ENCODE data around the gene DDX11. TPM values are rescaled to one million over a fixed set of nuclear protein-coding genes. Genes with fewer than 3 reads are reported as not detected.
"Not testable (repeated sequence)": the region's sequence is repeated elsewhere in the genome, so short reads cannot be mapped to it uniquely, and the experiment has no call there.

Gene DDX11
- polyA plus RNA-seq, 1 donor from 2014 or later: 9.8 TPM

- H3K27me3 ChIP-seq (ENCODE audit: insufficient read depth, low read depth, low read length); H3K36me3 ChIP-seq (ENCODE audit: insufficient read depth, low read length); H3K4me3 ChIP-seq (ENCODE audit: low read length); H3K27ac ChIP-seq (ENCODE audit: low read length); H3K9ac ChIP-seq (ENCODE audit: low read length); H3K9me2 ChIP-seq (ENCODE audit: insufficient read depth, low read length); H4K20me1 ChIP-seq (ENCODE audit: insufficient read depth); H3K79me2 ChIP-seq (replicated peaks; ENCODE audit: insufficient read depth, low read length); H3K4me2 ChIP-seq (ENCODE audit: low read length); H3K9me3 ChIP-seq (ENCODE audit: low read length); H2AFZ ChIP-seq (ENCODE audit: low read depth, low read length); H3F3A ChIP-seq (ENCODE audit: insufficient read depth, low read length, poor library complexity, severe bottlenecking): not testable (repeated sequence)
Measured at GRCh38 chr12:31100503-31101208, 27.0 kb downstream of the DDX11 start.

GRCh38 chr12:31102125-31102524, 28.5 kb downstream of the DDX11 start:
- H3F3A ChIP-seq (ENCODE audit: insufficient read depth, low read length, poor library complexity, severe bottlenecking); H3K9me2 ChIP-seq (ENCODE audit: insufficient read depth, low read length); H3K27me3 ChIP-seq (ENCODE audit: insufficient read depth, low read depth, low read length); H3K4me2 ChIP-seq (ENCODE audit: low read length); H3K36me3 ChIP-seq (ENCODE audit: insufficient read depth, low read length); H3K79me2 ChIP-seq (replicated peaks; ENCODE audit: insufficient read depth, low read length); H3K9ac ChIP-seq (ENCODE audit: low read length); H3K27ac ChIP-seq (ENCODE audit: low read length); H3K9me3 ChIP-seq (ENCODE audit: low read length); H3K4me3 ChIP-seq (ENCODE audit: low read length); H4K20me1 ChIP-seq (ENCODE audit: insufficient read depth); H2AFZ ChIP-seq (ENCODE audit: low read depth, low read length): not testable (repeated sequence)

- H3K36me3 ChIP-seq (ENCODE audit: insufficient read depth, low read length); H3F3A ChIP-seq (ENCODE audit: insufficient read depth, low read length, poor library complexity, severe bottlenecking); H3K9ac ChIP-seq (ENCODE audit: low read length): not testable (repeated sequence)
Measured at GRCh38 chr12:31102596-31102995, 28.9 kb downstream of the DDX11 start.

GRCh38 chr12:31103561-31103975, 29.9 kb downstream of the DDX11 start:
- H3K4me2 ChIP-seq (ENCODE audit: low read length); H3K9ac ChIP-seq (ENCODE audit: low read length); H3K27me3 ChIP-seq (ENCODE audit: insufficient read depth, low read depth, low read length); H3K9me3 ChIP-seq (ENCODE audit: low read length); H3K4me3 ChIP-seq (ENCODE audit: low read length); H3K9me2 ChIP-seq (ENCODE audit: insufficient read depth, low read length); H4K20me1 ChIP-seq (ENCODE audit: insufficient read depth); H3K27ac ChIP-seq (ENCODE audit: low read length); H3F3A ChIP-seq (ENCODE audit: insufficient read depth, low read length, poor library complexity, severe bottlenecking); H2AFZ ChIP-seq (ENCODE audit: low read depth, low read length); H3K79me2 ChIP-seq (replicated peaks; ENCODE audit: insufficient read depth, low read length); H3K36me3 ChIP-seq (ENCODE audit: insufficient read depth, low read length): not testable (repeated sequence)

More at GRCh38 chr12:31102596-31102995, 28.9 kb downstream of the DDX11 start:
- not testable (repeated sequence) for H3K79me2 ChIP-seq (replicated peaks; ENCODE audit: insufficient read depth, low read length); H3K4me2 ChIP-seq (ENCODE audit: low read length); H3K9me3 ChIP-seq (ENCODE audit: low read length); H4K20me1 ChIP-seq (ENCODE audit: insufficient read depth); H3K4me3 ChIP-seq (ENCODE audit: low read length); H3K27ac ChIP-seq (ENCODE audit: low read length); H2AFZ ChIP-seq (ENCODE audit: low read depth, low read length); H3K9me2 ChIP-seq (ENCODE audit: insufficient read depth, low read length); H3K27me3 ChIP-seq (ENCODE audit: insufficient read depth, low read depth, low read length)

- H3K4me3 ChIP-seq (ENCODE audit: low read length); H3K79me2 ChIP-seq (replicated peaks; ENCODE audit: insufficient read depth, low read length); H2AFZ ChIP-seq (ENCODE audit: low read depth, low read length): not testable (repeated sequence)
Measured at GRCh38 chr12:31104220-31104619, 30.6 kb downstream of the DDX11 start.

GRCh38 chr12:31104773-31105172, 31.1 kb downstream of the DDX11 start:
- H3K79me2 ChIP-seq (replicated peaks; ENCODE audit: insufficient read depth, low read length); H3K9me2 ChIP-seq (ENCODE audit: insufficient read depth, low read length); H3K36me3 ChIP-seq (ENCODE audit: insufficient read depth, low read length): not testable (repeated sequence)

More at GRCh38 chr12:31104220-31104619, 30.6 kb downstream of the DDX11 start:
- H3K27me3 ChIP-seq (ENCODE audit: insufficient read depth, low read depth, low read length); H3K27ac ChIP-seq (ENCODE audit: low read length); H4K20me1 ChIP-seq (ENCODE audit: insufficient read depth); H3F3A ChIP-seq (ENCODE audit: insufficient read depth, low read length, poor library complexity, severe bottlenecking); H3K9me3 ChIP-seq (ENCODE audit: low read length); H3K36me3 ChIP-seq (ENCODE audit: insufficient read depth, low read length); H3K9me2 ChIP-seq (ENCODE audit: insufficient read depth, low read length); H3K4me2 ChIP-seq (ENCODE audit: low read length); H3K9ac ChIP-seq (ENCODE audit: low read length): not testable (repeated sequence)

More at GRCh38 chr12:31104773-31105172, 31.1 kb downstream of the DDX11 start:
- H3K4me2 ChIP-seq (ENCODE audit: low read length); H3F3A ChIP-seq (ENCODE audit: insufficient read depth, low read length, poor library complexity, severe bottlenecking); H4K20me1 ChIP-seq (ENCODE audit: insufficient read depth); H2AFZ ChIP-seq (ENCODE audit: low read depth, low read length); H3K4me3 ChIP-seq (ENCODE audit: low read length); H3K27ac ChIP-seq (ENCODE audit: low read length); H3K9ac ChIP-seq (ENCODE audit: low read length); H3K27me3 ChIP-seq (ENCODE audit: insufficient read depth, low read depth, low read length); H3K9me3 ChIP-seq (ENCODE audit: low read length): not testable (repeated sequence)

Data from neural cell (in vitro differentiated cells).